VCaP (cell line): ENCODE data around the gene ZNF469.

Source experiments
- H3K27ac ChIP-seq: fragments of 450-650 bp; 2 replicates; pipeline ENCODE4 v1.5.1; 2017
- CTCF ChIP-seq: fragments of 450-650 bp; conservative IDR thresholded peaks from 2 replicates; pipeline ENCODE4 v1.5.1; 2017; ENCODE audit warnings: mild to moderate bottlenecking, moderate library complexity

Gene ZNF469

GRCh38 chr16:88384222-88385111 lies 1.7 kb downstream of the ZNF469 start:
- H3K27ac ChIP-seq = no peak overlapping the region

GRCh38 chr16:88385112-88385594 lies 2.4 kb downstream of the ZNF469 start:
- H3K27ac ChIP-seq = no peak overlapping the region
- no peak for TF ChIP-seq CTCF

More at GRCh38 chr16:88384222-88385111, 1.7 kb downstream of the ZNF469 start:
- no peak for TF ChIP-seq CTCF

- TF ChIP-seq CTCF = no peak
- no peak overlapping the region for H3K27ac ChIP-seq
These were observed 3.4 kb downstream of the ZNF469 start for GRCh38 chr16:88385831-88386815.

GRCh38 chr16:88387180-88387765 lies 4.5 kb downstream of the ZNF469 start:
- no peak for TF ChIP-seq CTCF
- H3K27ac ChIP-seq = no peak overlapping the region

- no peak for TF ChIP-seq CTCF
These were observed 5.3 kb downstream of the ZNF469 start for GRCh38 chr16:88387941-88388627.

GRCh38 chr16:88389191-88389590 lies 6.4 kb downstream of the ZNF469 start:
- H3K27ac ChIP-seq = no peak overlapping the region
- TF ChIP-seq CTCF = no peak

More at GRCh38 chr16:88387941-88388627, 5.3 kb downstream of the ZNF469 start:
- no peak overlapping the region for H3K27ac ChIP-seq
